Hindlimb muscle (tissue), 1 donor: ENCODE data around the gene PARD6G. TPM values are rescaled to one million over a fixed set of nuclear protein-coding genes. Genes with fewer than 3 reads are reported as not detected.

Experiments used
- DNase-seq: peaks from one replicate; pipeline ENCODE4 v3.0.0-alpha.2; 2013
- polyA plus RNA-seq: library from polyadenylated mRNA; unstranded; fragments of 120-200 nt; gene quantifications from one replicate; pipeline ENCODE4 v1.2.1, GENCODE V29; 2013; ENCODE audit not compliant: insufficient read length

Gene PARD6G
- polyA plus RNA-seq, 1 donor = 7.1 TPM

GRCh38 chr18:80143881-80144280, 103.4 kb downstream of the PARD6G start:
- no peak for DNase-seq

- DNase-seq = no peak
Measured at GRCh38 chr18:80140455-80140985, 106.8 kb downstream of the PARD6G start.

- DNase-seq = no peak
Measured at GRCh38 chr18:80137976-80138375, 109.3 kb downstream of the PARD6G start.

- no peak for DNase-seq
Measured at GRCh38 chr18:80137137-80137536, 110.2 kb downstream of the PARD6G start.

GRCh38 chr18:80136679-80137078, 110.6 kb downstream of the PARD6G start:
- no peak for DNase-seq

DNA sequence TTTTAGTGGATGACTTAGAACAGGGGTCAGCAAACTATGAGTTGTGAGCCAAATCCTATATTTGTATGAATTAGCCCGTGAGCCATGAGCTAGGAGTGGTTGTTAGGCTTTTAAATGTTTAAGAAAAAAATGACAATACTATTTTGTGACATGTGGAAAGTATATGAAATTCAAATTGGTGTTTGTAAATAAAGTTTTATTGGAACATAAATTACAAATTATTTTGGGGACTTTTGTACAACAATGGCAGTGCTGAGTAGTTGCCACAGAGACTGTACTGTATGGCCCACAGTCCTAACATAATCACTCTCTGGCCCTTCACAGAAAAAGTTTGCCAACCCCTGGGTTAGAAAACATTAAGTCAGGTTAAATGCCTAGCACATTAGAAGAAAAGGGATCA, 112.2 kb downstream of the PARD6G start:
- DNase-seq = no peak

GRCh38 chr18:80133124-80133523, 114.2 kb downstream of the PARD6G start:
- DNase-seq = no peak

GRCh38 chr18:80132180-80132812, 115.0 kb downstream of the PARD6G start:
- no peak for DNase-seq

- DNase-seq = no peak
Measured at GRCh38 chr18:80130555-80130954, 116.8 kb downstream of the PARD6G start.

GRCh38 chr18:80129672-80130367, 117.5 kb downstream of the PARD6G start:
- no peak for DNase-seq

- DNase-seq = no peak
Measured at GRCh38 chr18:80127635-80128034, 119.7 kb downstream of the PARD6G start.

DNA sequence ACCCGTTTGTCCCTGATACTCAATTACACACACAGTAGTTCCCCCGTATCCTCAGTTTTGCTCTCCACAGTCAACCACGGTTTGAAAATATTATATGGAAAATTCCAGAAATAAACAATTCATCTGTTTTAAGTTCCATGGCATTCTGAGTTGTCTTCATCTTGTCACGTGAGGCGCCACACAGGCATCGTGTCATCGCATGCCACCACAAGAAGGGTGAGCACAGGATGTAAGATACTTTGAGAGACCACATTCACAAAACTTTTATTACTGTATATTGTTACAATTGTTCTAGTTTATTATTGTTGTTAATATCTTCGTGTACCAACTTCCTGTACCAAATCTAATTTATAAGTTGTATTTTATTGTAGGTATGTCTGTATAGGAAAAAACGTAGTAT, 120.5 kb downstream of the PARD6G start:
- DNase-seq = no peak

DNA sequence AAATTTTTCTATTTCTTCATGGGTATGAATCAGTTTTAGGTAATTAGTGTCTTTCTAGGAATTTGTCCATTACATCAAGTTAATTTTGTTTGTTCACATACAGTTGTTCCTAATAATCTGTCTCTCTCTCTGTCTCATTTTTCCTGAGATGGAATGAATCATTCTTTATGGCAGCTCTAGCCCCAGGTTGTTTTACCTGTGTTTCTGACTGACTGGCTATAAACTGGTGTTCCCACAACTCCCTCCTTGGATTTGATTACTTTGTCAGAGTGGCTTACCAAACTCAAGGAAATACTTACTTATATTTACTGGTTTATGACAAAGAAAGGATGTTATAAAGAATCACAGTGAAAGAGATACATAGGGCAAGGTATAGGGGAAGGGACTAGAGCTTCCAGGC, 123.2 kb downstream of the PARD6G start:
- DNase-seq = no peak

GRCh38 chr18:80120932-80121331, 126.4 kb downstream of the PARD6G start:
- DNase-seq = no peak

GRCh38 chr18:80119111-80119510, 128.2 kb downstream of the PARD6G start:
- DNase-seq = no peak

GRCh38 chr18:80115035-80115434, 132.3 kb downstream of the PARD6G start:
- no peak for DNase-seq

GRCh38 chr18:80112624-80113248, 134.6 kb downstream of the PARD6G start:
- no peak for DNase-seq

- DNase-seq = peak; percentile 53
Measured at GRCh38 chr18:80109676-80110078, 137.6 kb downstream of the PARD6G start.

DNA sequence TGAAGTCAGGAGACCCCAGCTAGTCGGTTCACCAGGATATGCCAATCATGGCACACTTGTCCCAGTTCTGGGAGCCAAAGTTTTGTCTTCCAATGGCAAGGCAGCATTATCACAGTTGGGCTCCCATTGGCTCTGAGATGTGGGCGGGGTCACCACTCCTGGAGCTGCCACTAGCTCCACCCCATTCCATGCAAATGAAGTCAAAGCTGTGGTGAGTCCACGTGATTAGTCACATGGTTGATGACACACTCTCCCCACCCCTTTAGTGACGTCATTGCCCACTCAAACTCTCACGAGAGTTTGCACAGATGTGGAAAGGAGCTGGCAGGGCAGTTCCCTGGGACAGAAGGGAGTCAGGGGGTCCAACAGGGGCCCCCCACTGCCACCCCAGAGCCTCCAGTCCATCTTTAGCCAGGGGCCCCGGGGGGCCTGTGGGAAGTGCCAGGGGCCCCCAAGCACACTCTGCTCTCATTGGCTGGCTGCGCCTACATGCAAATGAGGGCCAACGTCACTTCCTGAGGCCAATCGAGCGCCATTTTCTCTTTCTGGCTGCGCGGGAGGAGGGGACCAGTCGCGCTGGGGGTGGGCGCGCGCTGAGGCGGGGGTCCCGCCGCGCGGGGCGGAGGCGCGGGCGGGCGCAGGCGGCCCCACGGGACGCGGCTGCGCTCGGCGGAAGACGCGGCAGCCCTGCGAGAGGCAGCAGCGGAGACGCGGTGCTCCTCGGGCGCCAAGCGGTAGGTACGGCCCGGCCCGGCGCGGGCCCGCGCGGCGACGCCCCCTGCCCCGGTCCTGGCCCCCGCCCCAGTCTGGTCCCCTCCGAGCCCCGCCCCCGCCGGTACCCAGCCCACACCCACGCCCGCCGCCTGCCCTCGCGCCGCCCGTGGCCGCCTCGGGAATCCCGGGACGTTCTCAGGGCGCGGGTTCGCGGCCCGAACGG, 138.3 kb downstream of the PARD6G start, which contains the start of gene ADNP2:
TSS of gene ADNP2 (plus strand) at position 524 of the 937 bp plus-strand sequence. CDS start 8,281 bp downstream, outside the sequence.
- DNase-seq = peak; percentile 83

DNA sequence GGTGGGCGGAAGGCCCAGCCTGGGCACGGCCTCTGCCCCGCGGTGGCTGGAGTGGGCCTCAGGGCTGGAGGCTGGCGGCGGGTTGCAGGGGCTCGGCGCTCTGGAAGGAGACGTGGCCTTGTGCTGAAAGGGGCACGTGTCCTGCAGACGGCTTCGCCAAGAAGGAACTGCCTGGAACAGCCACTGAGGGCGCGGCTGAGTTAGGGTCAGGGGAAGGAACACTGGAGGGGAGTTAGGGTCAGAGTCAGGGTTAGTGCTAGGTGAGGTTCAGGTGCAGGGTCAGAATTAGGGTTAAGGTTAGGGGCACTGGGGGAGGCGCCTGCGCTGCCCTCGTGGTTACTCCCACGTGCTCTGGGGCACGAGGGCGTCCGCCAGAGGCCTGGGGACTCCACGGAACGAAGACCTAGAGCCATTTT, 139.2 kb downstream of the PARD6G start:
- DNase-seq = peak; percentile 15

GRCh38 chr18:80107426-80107825, 139.9 kb downstream of the PARD6G start:
- no peak for DNase-seq
